Loucy (cell line): ENCODE results near the gene TBCCD1.

Experiments used
- H2AFZ ChIP-seq: fragments of 200-600 bp; sonication (generic); 2 replicates; pipeline ENCODE4 v1.6.0; 2016; ENCODE audit warnings: antibody characterized with exemption, mild to moderate bottlenecking, low read length, moderate library complexity
- H3F3A ChIP-seq: fragments of 200-600 bp; 2 replicates; pipeline ENCODE4 v1.6.0; 2016; ENCODE audit warnings: antibody characterized with exemption, low read depth, mild to moderate bottlenecking
- H3K27me3 ChIP-seq: fragments of 200-600 bp; sonication (generic); 2 replicates; pipeline ENCODE4 v1.6.1; 2014; ENCODE audit warnings: low read length, mild to moderate bottlenecking; ENCODE audit not compliant: insufficient read depth, poor library complexity, severe bottlenecking
- H3K36me3 ChIP-seq: fragments of 200-600 bp; sonication (generic); 2 replicates; pipeline ENCODE4 v1.6.1; 2016; ENCODE audit warnings: low read length; ENCODE audit not compliant: insufficient read depth
- H3K4me1 ChIP-seq: fragments of 200-600 bp; sonication (generic); 2 replicates; pipeline ENCODE4 v1.5.1; 2014; ENCODE audit warnings: low read length, mild to moderate bottlenecking; ENCODE audit not compliant: insufficient read depth, poor library complexity, severe bottlenecking
- H3K4me2 ChIP-seq: fragments of 200-600 bp; sonication (generic); 2 replicates; pipeline ENCODE4 v1.6.0; 2014; ENCODE audit warnings: antibody characterized with exemption, low read length, low read depth, mild to moderate bottlenecking; ENCODE audit not compliant: poor library complexity, severe bottlenecking
- H3K4me3 ChIP-seq: fragments of 200-600 bp; sonication (generic); 2 replicates; pipeline ENCODE4 v1.5.1; 2014; ENCODE audit warnings: low read length, mild to moderate bottlenecking, mixed read lengths; ENCODE audit not compliant: poor library complexity, severe bottlenecking
- H3K79me2 ChIP-seq: fragments of 200-600 bp; sonication (generic); 2 replicates; pipeline ENCODE4 v1.6.1; 2014; ENCODE audit warnings: low read length; ENCODE audit not compliant: insufficient read depth
- H3K9ac ChIP-seq: fragments of 200-600 bp; sonication (generic); 2 replicates; pipeline ENCODE4 v1.6.0; 2014; ENCODE audit warnings: mild to moderate bottlenecking, low read depth, low read length, moderate library complexity; ENCODE audit not compliant: poor library complexity, severe bottlenecking
- H3K9me2 ChIP-seq: fragments of 200-600 bp; sonication (generic); replicated peaks from 2 replicates; pipeline ENCODE4 v1.6.1; 2016; ENCODE audit warnings: low read depth, low read length, mixed read lengths
- H3K9me3 ChIP-seq: fragments of 200-600 bp; sonication (generic); 2 replicates; pipeline ENCODE4 v1.6.1; 2014; ENCODE audit warnings: mild to moderate bottlenecking, antibody characterized with exemption, low read length, low read depth; ENCODE audit not compliant: insufficient read depth
- H4K20me1 ChIP-seq: fragments of 200-600 bp; sonication (generic); 2 replicates; pipeline ENCODE4 v1.6.0; 2014; ENCODE audit warnings: antibody characterized with exemption, low read length, mild to moderate bottlenecking; ENCODE audit not compliant: insufficient read depth, poor library complexity, severe bottlenecking
- CTCF ChIP-seq: fragments of 200-600 bp; sonication (generic); conservative IDR thresholded peaks from 2 replicates; pipeline ENCODE4 v1.5.1; 2014; ENCODE audit warnings: mild to moderate bottlenecking, antibody characterized with exemption, low read length
- EZH2phosphoT487 ChIP-seq: fragments of 200-600 bp; IDR thresholded peaks from 2 replicates; pipeline ENCODE4 v1.6.1; 2018; ENCODE audit warnings: antibody characterized with exemption, mild to moderate bottlenecking, moderate library complexity, borderline replicate concordance

The TBCCD1 gene

GRCh38 chr3:186524616-186525015 is 42.5 kb downstream of the TBCCD1 start:
- Histone ChIP-seq H3K36me3 (no peaks in the 10 kb centered on the region), H3K27me3 (no peaks in the 10 kb centered on the region), H2AFZ (no peak overlapping the region), H3K9me3 (no peaks in the 10 kb centered on the region; the same call in 1 of the 2 replicates), H3F3A (no peaks in the 10 kb centered on the region), H3K79me2 (no peaks in the 10 kb centered on the region), H3K9me2 (no peaks in the 10 kb centered on the region), H4K20me1 (no peaks in the 10 kb centered on the region), H3K4me1 (peaks cover 47% of the 10 kb centered on the region), H3K4me2 (no peak overlapping the region), H3K4me3 (no peak overlapping the region), H3K9ac (no peak overlapping the region)
- TF ChIP-seq CTCF (no peak), EZH2phosphoT487 (no peak)

GRCh38 chr3:186523434-186523833 is 43.7 kb downstream of the TBCCD1 start:
- no peaks in the 10 kb centered on the region for H3K27me3 ChIP-seq
- no peaks in the 10 kb centered on the region for H3K9me2 ChIP-seq
- peaks cover 45% of the 10 kb centered on the region for H3K4me1 ChIP-seq
- no peak overlapping the region for H3K4me2 ChIP-seq
- no peak for TF ChIP-seq CTCF
- no peak for TF ChIP-seq EZH2phosphoT487
- H3K9ac ChIP-seq, result no peak overlapping the region
- no peaks in the 10 kb centered on the region for H4K20me1 ChIP-seq
- H2AFZ ChIP-seq, result no peak overlapping the region; the same call in 1 of the 2 replicates
- no peak overlapping the region for H3K4me3 ChIP-seq
- H3F3A ChIP-seq, result peaks cover 8% of the 10 kb centered on the region
- no peaks in the 10 kb centered on the region for H3K79me2 ChIP-seq
- no peaks in the 10 kb centered on the region; the same call in 1 of the 2 replicates for H3K9me3 ChIP-seq
- no peaks in the 10 kb centered on the region for H3K36me3 ChIP-seq

DNA sequence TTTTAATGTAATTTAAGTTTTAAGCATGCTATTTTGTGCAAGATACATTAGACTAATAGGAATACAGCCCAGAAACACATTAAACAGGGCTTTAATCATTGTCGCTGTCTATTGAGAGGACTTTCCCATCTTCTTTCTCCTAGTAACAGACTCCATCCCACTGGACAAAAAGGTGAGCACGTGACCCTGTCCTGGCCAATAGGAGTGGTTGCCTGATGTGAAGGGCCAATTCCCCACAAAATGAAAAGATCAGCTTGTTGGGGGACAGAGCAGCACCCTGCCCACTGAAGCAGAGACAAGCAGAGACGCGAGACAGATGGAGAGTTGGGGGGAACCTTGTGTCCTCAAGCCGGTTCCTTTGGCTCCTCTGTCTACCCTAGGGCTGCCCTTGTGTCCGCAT is 44.1 kb downstream of the TBCCD1 start:
- no peaks in the 10 kb centered on the region for H3K79me2 ChIP-seq
- H2AFZ ChIP-seq, result no peak overlapping the region; the same call in 1 of the 2 replicates
- H3K27me3 ChIP-seq, result no peaks in the 10 kb centered on the region
- H3K9me2 ChIP-seq, result no peaks in the 10 kb centered on the region
- no peak overlapping the region for H3K4me2 ChIP-seq
- no peak overlapping the region for H3K4me3 ChIP-seq
- H3K9me3 ChIP-seq, result no peaks in the 10 kb centered on the region; the same call in 1 of the 2 replicates
- no peaks in the 10 kb centered on the region for H3K36me3 ChIP-seq
- peaks cover 48% of the 10 kb centered on the region for H3K4me1 ChIP-seq
- no peak overlapping the region for H3K9ac ChIP-seq
- peaks cover 12% of the 10 kb centered on the region for H3F3A ChIP-seq
- no peaks in the 10 kb centered on the region for H4K20me1 ChIP-seq
- TF ChIP-seq CTCF (no peak), EZH2phosphoT487 (no peak)
